ENCODE data around the gene DENND1B.

DENND1B gene

DNA sequence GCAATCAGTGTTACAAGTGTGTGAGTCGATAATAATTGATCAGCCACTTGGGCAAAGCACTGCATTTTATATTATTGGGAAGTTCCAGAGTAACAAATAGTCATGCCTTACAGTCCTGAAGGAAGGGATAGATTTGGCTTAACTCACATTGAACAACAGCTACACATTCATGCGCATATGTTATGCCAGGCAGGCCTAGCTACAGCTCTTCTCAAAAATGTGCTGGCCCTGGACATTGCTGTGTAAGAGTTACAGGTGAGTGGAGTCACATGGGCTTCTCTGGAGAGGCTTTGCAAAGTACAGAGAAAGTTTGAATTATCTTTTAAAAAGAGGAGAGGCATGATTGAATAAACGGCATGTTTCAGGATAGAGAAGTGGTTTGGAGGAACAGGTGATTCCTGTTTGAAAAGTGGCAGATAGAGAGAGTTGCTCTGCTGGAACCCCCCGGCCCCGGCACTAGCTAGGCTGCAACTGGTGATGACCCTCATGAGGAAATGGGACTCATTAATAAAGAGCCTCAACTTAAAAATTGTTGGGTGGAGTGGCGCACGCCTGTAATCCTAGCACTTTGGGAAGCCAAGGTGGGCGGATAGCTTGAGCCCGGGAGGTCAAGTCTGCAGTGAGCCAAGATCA is 306.6 kb downstream of the DENND1B start:
- no peak for DNase-seq (ENCODE audit: low read depth)

GRCh38 chr1:197467881-197468280 is 307.4 kb downstream of the DENND1B start:
- no peak for DNase-seq (ENCODE audit: low read depth)

DNA sequence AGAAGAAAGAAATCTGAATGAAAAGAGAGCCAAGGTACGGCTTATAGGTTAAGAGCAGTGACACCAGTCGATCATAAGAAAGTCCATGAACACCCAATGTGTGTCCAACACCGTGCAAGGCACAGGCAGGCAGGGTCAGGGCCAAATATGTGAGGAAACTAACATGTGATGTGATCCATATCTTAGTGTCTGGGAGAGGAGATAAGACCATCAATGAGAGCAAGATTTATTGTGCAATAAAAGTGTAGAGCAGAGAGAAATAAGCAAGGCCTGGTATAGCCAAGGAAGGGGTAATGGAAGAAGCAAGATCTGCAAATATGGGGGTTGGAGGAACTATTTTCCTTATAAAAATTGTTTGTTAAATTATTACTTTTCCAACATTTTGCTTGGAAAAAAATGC is 308.5 kb downstream of the DENND1B start:
- no peak for DNase-seq (ENCODE audit: low read depth)

DNA sequence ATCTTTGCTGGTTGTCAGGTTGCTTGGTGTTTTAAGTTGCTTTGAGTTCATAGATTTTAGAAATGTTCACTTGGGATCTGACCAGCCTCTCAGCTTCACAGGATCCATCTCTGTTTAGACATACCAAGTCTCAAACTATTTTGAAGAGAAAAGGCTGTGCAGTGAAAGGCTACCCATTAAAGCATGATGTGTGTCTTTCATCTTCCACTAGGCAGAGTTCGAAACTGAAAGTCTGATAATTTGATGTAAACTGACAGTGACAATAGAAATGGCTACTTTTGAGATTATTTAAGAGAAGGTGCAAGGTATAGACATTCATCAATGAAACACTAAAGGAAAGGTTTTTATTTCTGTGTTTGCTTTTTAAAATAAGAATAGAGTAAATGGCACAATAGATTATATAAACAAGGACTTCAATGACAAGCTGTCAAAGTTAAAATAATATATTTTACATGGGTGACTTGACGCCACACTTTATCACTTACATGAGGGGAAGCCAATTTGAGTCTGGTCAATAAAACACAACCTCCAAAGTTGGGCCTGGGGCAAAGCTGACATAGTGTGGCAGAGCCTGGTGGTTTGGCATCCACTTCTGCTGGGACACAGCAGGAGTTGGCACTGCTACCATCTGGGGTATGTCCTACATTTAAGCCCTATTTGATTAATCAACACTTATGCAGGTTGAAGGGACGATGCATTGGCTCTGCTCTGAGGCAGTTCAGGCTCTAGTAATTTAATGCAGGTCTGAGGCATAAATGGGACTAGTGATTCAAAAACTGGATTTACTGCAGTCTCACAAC is 309.6 kb downstream of the DENND1B start:
- DNase-seq (ENCODE audit: low read depth): no peak

DNA sequence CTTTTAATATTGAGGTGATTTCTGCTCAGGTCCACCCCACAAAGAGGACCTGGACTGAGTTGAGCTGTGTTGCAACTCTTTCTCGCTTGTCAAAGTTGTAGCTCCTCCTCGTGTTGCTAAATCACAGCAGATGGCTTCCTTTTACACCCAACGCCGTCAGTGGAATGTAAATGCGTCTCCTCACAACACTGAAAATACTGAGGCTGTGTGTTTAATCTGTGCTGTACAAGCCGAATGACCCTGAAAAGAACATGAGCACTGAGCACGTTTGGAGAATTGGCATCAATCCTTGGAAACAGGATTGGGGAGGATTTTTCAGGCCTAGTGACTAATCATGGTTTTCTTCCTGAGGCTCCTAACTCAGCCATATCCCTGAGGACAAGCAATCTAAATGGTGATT is 311.2 kb downstream of the DENND1B start:
- no peak for DNase-seq (ENCODE audit: low read depth)

DNA sequence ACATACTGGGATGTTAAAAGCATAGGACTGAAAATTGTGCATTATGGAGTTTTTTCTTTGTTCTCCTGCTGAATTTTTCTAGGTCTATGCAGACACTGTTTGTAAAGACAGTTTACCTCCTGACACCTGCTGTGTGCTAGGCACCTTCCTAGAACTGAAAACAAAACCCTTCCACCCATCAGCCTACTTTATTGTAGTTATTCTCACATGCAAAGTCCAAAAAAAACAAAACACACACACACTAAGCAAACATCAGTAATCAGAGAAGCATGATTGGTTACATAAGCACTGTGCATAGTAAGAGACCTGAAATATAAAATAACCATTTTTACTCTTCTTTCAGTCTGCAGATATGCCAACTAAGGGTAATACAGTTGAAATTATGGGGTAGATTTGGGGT is 312.1 kb downstream of the DENND1B start:
- no peak for DNase-seq (ENCODE audit: low read depth)

- no peak for DNase-seq (ENCODE audit: low read depth)
Observed at GRCh38 chr1:197462539-197462938, 312.7 kb downstream of the DENND1B start.
